Loucy (cell line): ENCODE results near the gene LDLRAD4.

Experiments used
- H2AFZ ChIP-seq: fragments of 200-600 bp; sonication (generic); 2 replicates; pipeline ENCODE4 v1.6.0; 2016; ENCODE audit warnings: antibody characterized with exemption, mild to moderate bottlenecking, low read length, moderate library complexity
- H3F3A ChIP-seq: fragments of 200-600 bp; 2 replicates; pipeline ENCODE4 v1.6.0; 2016; ENCODE audit warnings: antibody characterized with exemption, low read depth, mild to moderate bottlenecking
- H3K27me3 ChIP-seq: fragments of 200-600 bp; sonication (generic); 2 replicates; pipeline ENCODE4 v1.6.1; 2014; ENCODE audit warnings: low read length, mild to moderate bottlenecking; ENCODE audit not compliant: insufficient read depth, poor library complexity, severe bottlenecking
- H3K36me3 ChIP-seq: fragments of 200-600 bp; sonication (generic); 2 replicates; pipeline ENCODE4 v1.6.1; 2016; ENCODE audit warnings: low read length; ENCODE audit not compliant: insufficient read depth
- H3K4me1 ChIP-seq: fragments of 200-600 bp; sonication (generic); 2 replicates; pipeline ENCODE4 v1.5.1; 2014; ENCODE audit warnings: low read length, mild to moderate bottlenecking; ENCODE audit not compliant: insufficient read depth, poor library complexity, severe bottlenecking
- H3K4me2 ChIP-seq: fragments of 200-600 bp; sonication (generic); 2 replicates; pipeline ENCODE4 v1.6.0; 2014; ENCODE audit warnings: antibody characterized with exemption, low read length, low read depth, mild to moderate bottlenecking; ENCODE audit not compliant: poor library complexity, severe bottlenecking
- H3K4me3 ChIP-seq: fragments of 200-600 bp; sonication (generic); 2 replicates; pipeline ENCODE4 v1.5.1; 2014; ENCODE audit warnings: low read length, mild to moderate bottlenecking, mixed read lengths; ENCODE audit not compliant: poor library complexity, severe bottlenecking
- H3K79me2 ChIP-seq: fragments of 200-600 bp; sonication (generic); 2 replicates; pipeline ENCODE4 v1.6.1; 2014; ENCODE audit warnings: low read length; ENCODE audit not compliant: insufficient read depth
- H3K9ac ChIP-seq: fragments of 200-600 bp; sonication (generic); 2 replicates; pipeline ENCODE4 v1.6.0; 2014; ENCODE audit warnings: mild to moderate bottlenecking, low read depth, low read length, moderate library complexity; ENCODE audit not compliant: poor library complexity, severe bottlenecking
- H3K9me2 ChIP-seq: fragments of 200-600 bp; sonication (generic); replicated peaks from 2 replicates; pipeline ENCODE4 v1.6.1; 2016; ENCODE audit warnings: low read depth, low read length, mixed read lengths
- H3K9me3 ChIP-seq: fragments of 200-600 bp; sonication (generic); 2 replicates; pipeline ENCODE4 v1.6.1; 2014; ENCODE audit warnings: mild to moderate bottlenecking, antibody characterized with exemption, low read length, low read depth; ENCODE audit not compliant: insufficient read depth
- H4K20me1 ChIP-seq: fragments of 200-600 bp; sonication (generic); 2 replicates; pipeline ENCODE4 v1.6.0; 2014; ENCODE audit warnings: antibody characterized with exemption, low read length, mild to moderate bottlenecking; ENCODE audit not compliant: insufficient read depth, poor library complexity, severe bottlenecking
- EZH2phosphoT487 ChIP-seq: fragments of 200-600 bp; IDR thresholded peaks from 2 replicates; pipeline ENCODE4 v1.6.1; 2018; ENCODE audit warnings: antibody characterized with exemption, mild to moderate bottlenecking, moderate library complexity, borderline replicate concordance
- TF ChIP-seq, protein P1 (sequence below): fragments of 200-600 bp; sonication (generic); conservative IDR thresholded peaks from 2 replicates; pipeline ENCODE4 v1.5.1; 2014; ENCODE audit warnings: mild to moderate bottlenecking, antibody characterized with exemption, low read length

The LDLRAD4 gene

DNA sequence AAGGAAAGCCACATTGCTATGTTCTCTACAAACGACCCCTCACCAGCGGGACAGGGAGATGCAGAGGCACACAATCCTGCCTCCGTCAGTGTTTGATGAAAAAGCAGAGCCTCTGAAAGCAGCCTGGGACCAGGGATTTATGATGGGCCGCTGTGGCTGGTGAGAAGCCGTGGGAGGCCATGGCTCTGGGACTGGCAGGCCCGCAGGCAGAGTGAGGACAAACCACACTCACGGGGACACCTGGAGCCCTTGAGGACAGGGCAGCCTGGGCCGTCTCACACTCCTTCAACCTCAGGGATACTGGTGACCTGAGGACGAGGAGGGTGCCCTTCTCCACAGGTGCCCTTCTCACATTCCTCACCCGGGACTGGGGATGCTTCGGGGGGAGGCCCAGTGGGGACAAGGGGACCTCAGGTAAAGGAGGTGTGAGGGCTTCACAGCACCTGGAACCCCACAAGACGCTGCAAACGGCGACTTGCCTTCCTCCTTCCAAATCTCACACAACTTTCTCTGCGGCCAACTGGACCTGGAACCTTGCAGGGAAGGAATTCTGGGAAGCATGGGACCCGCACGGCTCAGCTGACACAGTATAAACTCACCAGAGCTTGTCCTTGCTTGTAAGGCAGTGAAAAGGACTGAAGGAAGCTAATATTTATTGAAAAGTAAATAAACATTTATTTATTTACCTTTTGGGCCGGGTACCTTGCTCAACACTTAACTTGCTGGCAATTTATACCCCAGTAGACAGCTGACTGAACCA, 5.3 kb upstream of the LDLRAD4 start:
- Histone ChIP-seq H3K9me2 (no peaks in the 10 kb centered on the region), H3K4me2 (no peak overlapping the region)
- no peak for TF ChIP-seq EZH2phosphoT487
- TF ChIP-seq, protein P1, sequence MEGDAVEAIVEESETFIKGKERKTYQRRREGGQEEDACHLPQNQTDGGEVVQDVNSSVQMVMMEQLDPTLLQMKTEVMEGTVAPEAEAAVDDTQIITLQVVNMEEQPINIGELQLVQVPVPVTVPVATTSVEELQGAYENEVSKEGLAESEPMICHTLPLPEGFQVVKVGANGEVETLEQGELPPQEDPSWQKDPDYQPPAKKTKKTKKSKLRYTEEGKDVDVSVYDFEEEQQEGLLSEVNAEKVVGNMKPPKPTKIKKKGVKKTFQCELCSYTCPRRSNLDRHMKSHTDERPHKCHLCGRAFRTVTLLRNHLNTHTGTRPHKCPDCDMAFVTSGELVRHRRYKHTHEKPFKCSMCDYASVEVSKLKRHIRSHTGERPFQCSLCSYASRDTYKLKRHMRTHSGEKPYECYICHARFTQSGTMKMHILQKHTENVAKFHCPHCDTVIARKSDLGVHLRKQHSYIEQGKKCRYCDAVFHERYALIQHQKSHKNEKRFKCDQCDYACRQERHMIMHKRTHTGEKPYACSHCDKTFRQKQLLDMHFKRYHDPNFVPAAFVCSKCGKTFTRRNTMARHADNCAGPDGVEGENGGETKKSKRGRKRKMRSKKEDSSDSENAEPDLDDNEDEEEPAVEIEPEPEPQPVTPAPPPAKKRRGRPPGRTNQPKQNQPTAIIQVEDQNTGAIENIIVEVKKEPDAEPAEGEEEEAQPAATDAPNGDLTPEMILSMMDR: no peak

DNA sequence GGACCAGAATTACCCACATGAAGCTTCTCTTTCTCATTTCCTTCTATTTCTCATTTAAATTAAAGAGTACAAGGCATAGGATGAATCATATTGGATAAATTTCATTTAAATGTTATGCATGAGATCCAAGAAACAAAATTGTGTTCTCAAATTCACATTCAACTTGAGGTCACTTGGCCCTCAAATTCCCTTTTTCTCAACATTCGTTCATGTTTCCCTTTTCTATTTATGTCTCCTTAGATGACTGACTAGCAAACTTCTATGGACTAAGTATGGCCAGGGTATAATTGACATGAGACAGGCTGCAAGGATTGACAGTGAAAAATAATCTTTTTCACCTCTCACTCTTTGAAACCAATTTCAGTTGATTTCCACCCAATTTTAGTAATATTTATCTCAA, 4.0 kb upstream of the LDLRAD4 start:
- H3K27me3 ChIP-seq: no peaks in the 10 kb centered on the region

More for the DNA sequence above, 5.3 kb upstream of the LDLRAD4 start:
- no peaks in the 10 kb centered on the region for H3K27me3 ChIP-seq
- H2AFZ ChIP-seq: no peak overlapping the region
- peaks cover 3% of the 10 kb centered on the region; the same call in 1 of the 2 replicates for H3K79me2 ChIP-seq
- H4K20me1 ChIP-seq: no peaks in the 10 kb centered on the region
- no peaks in the 10 kb centered on the region for H3K36me3 ChIP-seq
- no peak overlapping the region for H3K4me3 ChIP-seq
- H3K9ac ChIP-seq: no peak overlapping the region
- peaks cover 9% of the 10 kb centered on the region for H3K4me1 ChIP-seq
- H3K9me3 ChIP-seq: no peaks in the 10 kb centered on the region
- H3F3A ChIP-seq: peaks cover 5% of the 10 kb centered on the region; the same call in 1 of the 2 replicates

DNA sequence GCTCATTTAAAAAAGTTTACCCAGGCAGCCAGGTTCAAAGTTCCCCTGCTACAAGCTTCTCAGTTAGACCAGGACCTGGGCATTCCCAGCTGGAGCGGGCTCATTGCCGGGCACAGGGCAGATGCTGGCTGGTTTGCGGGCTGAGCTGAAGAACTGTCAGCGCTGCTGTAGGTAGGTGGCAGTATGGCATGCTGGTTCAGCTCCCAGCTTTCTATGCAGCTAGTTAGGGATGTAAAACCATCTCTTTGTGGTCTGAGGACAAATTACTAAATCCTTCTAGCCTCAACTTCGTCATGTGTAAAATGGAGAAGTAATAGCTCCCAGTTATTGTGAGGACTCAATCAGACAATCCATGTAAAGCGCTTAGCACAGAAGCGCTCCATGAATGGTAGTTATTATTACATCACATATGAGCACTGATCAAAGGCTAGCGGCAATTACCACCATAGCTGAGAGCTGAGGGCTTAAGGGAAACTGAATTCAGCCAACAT, 2.4 kb upstream of the LDLRAD4 start:
- Histone ChIP-seq H3K9me3 (no peaks in the 10 kb centered on the region), H3K36me3 (no peaks in the 10 kb centered on the region), H3K9ac (peak overlapping the region; percentile 62), H3K4me2 (peak overlapping the region; percentile 77), H3K79me2 (peaks cover 32% of the 10 kb centered on the region), H2AFZ (no peak overlapping the region), H3K9me2 (no peaks in the 10 kb centered on the region), H4K20me1 (peaks cover 9% of the 10 kb centered on the region), H3K4me1 (peaks cover 36% of the 10 kb centered on the region), H3F3A (peaks cover 5% of the 10 kb centered on the region; the same call in 1 of the 2 replicates), H3K27me3 (no peaks in the 10 kb centered on the region), H3K4me3 (peak overlapping the region; percentile 86)
- TF ChIP-seq EZH2phosphoT487: no peak
- TF ChIP-seq, protein P1: peak; percentile 84

More for the DNA sequence above, 4.0 kb upstream of the LDLRAD4 start:
- H3K36me3 ChIP-seq: no peaks in the 10 kb centered on the region
- H3K9me3 ChIP-seq: no peaks in the 10 kb centered on the region
- H3K9me2 ChIP-seq: no peaks in the 10 kb centered on the region
- no peak overlapping the region for H3K9ac ChIP-seq
- no peak overlapping the region for H3K4me2 ChIP-seq
- no peak for TF ChIP-seq EZH2phosphoT487
- TF ChIP-seq, protein P1: no peak
- H3K4me1 ChIP-seq: peaks cover 21% of the 10 kb centered on the region
- H3K4me3 ChIP-seq: no peak overlapping the region
- H3F3A ChIP-seq: peaks cover 5% of the 10 kb centered on the region; the same call in 1 of the 2 replicates
- peaks cover 16% of the 10 kb centered on the region for H3K79me2 ChIP-seq
- H2AFZ ChIP-seq: no peak overlapping the region
- H4K20me1 ChIP-seq: peaks cover 9% of the 10 kb centered on the region
